AG08396 (cell line): ENCODE measurements around the gene TP53TG3E.
"Not testable (repeated sequence)": the region's sequence is repeated elsewhere in the genome, so short reads cannot be mapped to it uniquely, and the experiment has no call there.

Experiments used
- DNase-seq: peaks from one replicate; pipeline ENCODE4 v3.0.0; 2012; ENCODE audit warnings: low spot score, mixed read lengths

Gene TP53TG3E, protein sequence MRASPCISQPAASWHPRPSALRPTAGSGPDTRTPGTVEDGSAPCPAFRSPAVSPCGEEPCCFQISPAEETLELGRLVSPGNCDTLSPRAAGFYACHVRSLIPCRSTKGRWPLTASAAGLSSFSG

DNA sequence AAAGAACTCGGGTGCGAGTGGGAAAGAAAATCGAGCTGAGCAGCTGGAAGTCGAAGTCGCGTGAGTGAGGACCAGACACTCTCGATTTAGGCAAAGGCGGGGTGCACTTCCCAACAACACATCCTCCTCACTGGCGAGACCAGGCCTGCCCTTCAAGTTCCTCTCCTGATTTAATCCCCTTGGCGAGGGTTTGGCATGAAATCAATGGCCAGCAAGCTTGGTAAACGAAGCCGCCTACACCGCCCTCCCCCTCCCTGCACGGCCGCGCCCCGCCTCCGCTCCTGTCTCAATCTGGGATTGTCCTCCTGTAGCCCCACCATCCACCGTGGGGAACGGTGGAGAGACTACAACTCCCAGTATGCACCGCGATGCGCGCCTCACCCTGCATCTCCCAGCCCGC lies at the start of gene TP53TG3E:
Gene TP53TG3E, plus strand, starts transcription at position 301 of the 400 bp plus-strand sequence. Its CDS starts 68 bp downstream, at position 369.
- not testable (repeated sequence) for DNase-seq

DNA sequence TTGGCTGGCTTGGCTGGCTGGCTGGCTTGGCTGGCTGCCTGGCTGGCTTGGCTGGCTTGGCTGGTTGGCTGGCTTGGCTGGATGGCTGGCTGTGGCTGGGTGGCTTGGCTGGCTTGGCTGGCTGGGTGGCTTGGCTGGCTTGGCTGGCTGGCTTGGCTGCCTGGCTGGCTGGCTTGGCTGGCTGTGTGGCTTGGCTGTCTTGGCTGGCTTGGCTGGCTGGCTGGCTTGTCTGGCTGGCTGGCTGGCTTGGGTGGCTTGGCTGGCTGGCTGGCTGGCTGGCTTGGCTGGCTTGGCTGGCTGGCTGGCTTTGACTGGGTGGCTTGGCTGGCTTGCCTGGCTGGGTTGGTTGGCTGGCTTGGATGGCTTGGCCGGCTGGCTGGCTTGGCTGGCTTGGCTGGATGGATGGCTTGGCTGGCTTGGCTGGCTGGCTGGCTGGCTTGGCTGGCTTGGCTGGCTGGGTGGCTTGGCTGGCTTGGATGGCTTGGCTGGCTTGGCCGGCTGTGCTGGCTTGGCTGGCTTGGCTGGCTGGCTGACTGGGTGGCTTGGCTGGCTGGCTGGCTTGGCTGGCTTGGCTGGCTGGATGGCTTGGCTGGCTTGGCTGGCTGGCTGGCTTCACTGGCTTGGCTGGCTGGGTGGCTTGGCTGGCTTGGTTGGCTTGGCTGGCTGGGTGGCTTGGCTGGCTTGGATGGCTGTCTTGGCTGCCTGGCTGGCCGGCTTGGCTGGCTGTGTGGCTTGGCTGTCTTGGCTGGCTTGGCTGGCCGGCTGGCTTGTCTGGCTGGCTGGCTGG lies 32.3 kb downstream of the TP53TG3E start:
- not testable (repeated sequence) for DNase-seq

DNA sequence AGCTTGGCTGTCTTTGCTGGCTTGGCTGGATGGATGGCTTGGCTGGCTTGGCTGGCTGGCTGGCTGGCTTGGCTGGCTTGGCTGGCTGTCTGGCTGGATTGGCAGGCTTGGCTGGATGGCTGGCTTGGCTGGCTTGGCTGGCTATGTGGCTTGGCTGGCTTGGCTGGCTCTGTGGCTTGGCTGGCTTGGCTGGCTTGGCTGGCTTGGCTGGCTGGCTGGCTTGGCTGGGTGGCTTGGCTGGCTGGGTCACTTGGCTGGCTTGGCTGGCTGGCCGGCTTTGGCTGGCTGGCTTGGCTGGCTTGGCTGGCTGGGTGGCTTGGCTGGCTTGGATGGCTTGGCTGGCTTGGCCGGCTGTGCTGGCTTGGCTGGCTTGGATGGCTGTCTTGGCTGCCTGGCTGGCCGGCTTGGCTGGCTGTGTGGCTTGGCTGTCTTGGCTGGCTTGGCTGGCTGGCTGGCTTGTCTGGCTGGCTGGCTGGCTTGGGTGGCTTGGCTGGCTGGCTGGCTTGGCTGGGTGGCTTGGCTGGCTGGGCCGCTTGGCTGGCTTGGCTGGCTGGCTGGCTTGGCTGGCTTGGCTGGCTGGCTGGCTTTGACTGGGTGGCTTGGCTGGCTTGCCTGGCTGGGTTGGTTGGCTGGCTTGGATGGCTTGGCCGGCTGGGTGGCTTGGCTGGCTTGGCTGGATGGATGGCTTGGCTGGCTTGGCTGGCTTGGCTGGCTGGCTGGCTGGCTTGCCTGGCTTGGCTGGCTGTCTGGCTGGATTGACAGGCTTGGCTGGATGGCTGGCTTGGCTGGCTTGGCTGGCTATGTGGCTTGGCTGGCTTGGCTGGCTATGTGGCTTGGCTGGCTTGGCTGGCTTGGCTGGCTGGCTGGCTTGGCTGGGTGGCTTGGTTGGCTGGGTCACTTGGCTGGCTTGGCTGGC lies 33.8 kb downstream of the TP53TG3E start:
- DNase-seq = not testable (repeated sequence)

DNA sequence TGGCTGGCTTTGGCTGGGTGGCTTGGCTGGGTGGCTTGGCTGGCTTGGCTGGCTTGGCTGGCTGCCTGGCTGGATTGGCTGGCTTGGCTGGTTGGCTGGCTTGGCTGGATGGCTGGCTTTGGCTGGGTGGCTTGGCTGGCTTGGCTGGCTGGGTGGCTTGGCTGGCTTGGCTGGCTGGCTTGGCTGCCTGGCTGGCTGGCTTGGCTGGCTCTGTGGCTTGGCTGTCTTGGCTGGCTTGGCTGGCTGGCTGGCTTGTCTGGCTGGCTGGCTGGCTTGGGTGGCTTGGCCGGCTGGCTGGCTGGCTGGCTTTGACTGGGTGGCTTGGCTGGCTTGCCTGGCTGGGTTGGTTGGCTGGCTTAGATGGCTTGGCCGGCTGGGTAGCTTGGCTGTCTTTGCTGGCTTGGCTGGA lies 34.4 kb downstream of the TP53TG3E start:
- DNase-seq = not testable (repeated sequence)

DNA sequence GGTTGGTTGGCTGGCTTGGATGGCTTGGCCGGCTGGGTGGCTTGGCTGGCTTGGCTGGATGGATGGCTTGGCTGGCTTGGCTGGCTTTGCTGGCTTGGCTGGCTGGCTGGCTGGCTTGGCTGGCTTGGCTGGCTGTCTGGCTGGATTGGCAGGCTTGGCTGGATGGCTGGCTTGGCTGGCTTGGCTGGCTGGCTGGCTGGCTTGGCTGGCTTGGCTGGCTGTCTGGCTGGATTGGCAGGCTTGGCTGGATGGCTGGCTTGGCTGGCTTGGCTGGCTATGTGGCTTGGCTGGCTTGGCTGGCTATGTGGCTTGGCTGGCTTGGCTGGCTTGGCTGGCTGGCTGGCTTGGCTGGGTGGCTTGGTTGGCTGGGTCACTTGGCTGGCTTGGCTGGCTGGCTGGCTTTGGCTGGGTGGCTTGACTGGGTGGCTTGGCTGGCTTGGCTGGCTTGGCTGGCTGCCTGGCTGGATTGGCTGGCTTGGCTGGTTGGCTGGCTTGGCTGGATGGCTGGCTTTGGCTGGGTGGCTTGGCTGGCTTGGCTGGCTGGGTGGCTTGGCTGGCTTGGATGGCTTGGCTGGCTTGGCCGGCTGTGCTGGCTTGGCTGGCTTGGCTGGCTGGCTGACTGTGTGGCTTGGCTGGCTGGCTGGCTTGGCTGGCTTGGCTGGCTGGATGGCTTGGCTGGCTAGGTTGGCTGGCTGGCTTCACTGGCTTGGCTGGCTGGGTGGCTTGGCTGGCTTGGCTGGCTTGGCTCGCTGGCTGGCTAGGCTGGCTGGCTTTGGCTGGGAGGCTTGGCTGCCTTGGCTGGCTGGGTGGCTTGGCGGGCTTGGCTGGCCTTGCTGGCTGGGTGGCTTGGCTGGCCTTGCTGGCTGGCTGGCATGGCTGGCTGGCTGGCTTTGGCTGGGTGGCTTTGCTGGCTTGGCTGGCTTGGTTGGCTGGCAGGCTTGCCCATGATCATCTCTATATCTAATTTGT lies 35.3 kb downstream of the TP53TG3E start:
- DNase-seq = not testable (repeated sequence)
